ENCODE results near the gene NINJ2.
A peak's percentile ranks its signal among the peaks of the same experiment; 100 is the strongest.
"Not testable (repeated sequence)": the region's sequence is repeated elsewhere in the genome, so short reads cannot be mapped to it uniquely, and the experiment has no call there.

Gene NINJ2

GRCh38 chr12:583251-583869 lies 79.9 kb downstream of the NINJ2 start:
- DNase-seq = no peak

DNA sequence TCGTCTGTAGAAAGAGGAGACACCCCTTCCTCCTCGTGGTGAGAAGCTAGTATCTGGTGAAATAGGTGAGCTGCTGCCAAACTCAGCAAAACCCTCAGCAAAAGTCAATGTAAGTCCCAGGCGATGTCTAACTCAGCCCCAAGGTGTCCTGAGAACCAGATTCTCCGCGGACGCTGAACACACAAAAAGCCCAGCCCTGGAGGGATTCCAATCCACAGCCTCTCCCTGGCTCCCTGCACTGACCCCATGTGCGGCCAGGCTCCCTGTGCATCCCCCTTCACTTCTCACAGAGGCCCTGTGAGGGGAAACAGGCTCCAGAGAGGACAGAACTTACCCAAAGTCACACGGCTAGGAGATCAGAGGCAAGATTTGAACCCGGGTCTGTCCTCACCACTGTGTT lies 81.5 kb downstream of the NINJ2 start:
- no peak for DNase-seq

DNA sequence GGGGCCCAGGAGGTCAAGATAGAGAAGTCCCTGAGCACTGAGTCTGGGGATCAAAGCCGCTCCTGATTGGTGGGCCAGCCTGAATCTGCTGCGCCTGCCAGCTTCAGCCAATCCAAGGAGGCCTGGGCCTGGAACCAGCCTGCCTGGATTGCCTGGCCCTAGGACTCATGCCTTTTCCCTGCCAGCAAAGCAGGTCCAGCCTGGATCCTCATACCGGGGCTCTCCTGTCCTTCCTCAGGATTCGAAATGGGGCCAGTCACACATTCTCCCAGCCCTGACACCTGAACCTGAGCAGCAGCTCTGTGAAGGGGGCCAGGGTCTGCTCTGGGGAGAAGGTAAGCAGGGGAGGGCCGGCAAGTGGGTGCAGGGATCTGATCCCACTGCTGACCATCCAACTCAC lies 81.9 kb downstream of the NINJ2 start:
- DNase-seq = no peak

DNA sequence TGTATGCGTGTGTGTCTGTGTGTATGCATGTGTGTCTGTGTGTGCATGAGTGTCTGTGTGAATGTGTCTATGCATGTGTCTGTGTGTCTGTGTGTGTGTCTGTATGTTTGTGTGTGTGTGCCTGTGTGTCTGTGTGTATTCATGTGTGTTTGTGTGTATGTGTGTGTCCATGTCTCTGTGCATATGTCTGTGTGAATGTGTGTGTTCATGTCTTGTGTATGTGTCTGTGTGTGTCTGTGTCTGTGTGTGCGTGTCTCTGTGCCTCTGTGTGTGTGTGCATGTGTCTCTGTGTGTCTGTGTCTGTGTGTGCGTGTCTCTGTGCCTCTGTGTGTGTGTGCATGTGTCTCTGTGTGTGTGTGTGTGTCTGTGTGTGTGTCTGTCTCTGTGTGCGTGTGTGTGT lies 82.4 kb downstream of the NINJ2 start:
- DNase-seq = no peak

DNA sequence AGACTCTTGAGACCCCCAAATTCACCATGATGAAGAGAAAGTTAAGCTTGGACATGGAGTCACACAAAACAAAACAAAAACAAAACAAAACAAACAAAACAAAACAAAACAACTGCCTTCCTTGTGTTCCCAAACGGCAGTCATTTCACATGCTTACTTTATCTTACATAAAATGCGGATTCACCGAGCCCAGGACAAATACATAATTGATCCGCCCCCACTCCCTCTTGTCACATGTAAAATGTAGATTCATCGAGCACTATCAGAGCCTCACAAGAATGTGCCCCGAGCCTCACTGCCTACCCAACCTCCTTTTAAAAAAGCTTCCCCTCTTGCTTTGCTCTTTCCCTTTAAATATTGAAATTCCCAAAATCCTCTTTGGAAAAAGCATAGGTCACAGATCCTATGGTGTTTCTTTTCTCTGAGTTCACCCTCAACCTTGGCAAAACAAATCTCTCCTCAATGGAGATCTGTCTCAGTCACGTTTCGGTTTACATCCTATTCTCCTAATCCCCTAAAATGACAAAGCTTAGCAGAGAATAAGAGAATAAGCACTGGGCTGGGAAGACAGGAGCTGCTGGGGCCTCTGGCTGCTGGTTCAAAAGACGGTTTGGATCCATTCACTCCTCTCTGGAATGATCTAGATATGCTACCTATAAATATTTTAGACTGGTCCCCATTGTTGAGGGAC lies 83.7 kb downstream of the NINJ2 start:
- DNase-seq = no peak

DNA sequence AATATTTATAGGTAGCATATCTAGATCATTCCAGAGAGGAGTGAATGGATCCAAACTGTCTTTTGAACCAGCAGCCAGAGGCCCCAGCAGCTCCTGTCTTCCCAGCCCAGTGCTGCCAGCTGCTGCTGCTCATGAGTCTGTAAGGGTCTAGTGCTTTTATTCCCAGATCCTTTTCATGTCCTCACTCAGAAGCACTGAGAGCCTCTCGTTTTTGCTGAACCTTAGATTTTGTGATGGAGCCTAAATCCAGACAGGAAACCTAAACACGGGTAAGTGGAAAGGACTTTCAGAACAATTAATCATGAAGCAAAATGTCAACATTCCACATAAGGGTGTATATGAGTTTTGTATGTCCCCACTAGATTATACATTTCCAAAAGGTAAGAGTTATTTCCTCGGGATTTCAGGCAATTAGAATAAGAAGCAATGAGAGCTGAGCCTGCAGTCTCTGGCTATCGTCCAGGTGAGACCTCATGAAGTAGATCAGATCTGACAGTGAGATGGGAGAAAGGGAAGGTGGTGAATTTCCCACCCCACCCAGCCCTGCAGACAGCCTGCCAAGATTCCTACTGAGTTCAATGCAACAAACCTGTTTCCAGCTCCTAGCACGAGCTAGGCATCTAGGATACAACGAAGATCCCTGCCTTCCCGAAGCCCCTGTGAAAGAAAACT lies 84.4 kb downstream of the NINJ2 start:
- no peak for DNase-seq

DNA sequence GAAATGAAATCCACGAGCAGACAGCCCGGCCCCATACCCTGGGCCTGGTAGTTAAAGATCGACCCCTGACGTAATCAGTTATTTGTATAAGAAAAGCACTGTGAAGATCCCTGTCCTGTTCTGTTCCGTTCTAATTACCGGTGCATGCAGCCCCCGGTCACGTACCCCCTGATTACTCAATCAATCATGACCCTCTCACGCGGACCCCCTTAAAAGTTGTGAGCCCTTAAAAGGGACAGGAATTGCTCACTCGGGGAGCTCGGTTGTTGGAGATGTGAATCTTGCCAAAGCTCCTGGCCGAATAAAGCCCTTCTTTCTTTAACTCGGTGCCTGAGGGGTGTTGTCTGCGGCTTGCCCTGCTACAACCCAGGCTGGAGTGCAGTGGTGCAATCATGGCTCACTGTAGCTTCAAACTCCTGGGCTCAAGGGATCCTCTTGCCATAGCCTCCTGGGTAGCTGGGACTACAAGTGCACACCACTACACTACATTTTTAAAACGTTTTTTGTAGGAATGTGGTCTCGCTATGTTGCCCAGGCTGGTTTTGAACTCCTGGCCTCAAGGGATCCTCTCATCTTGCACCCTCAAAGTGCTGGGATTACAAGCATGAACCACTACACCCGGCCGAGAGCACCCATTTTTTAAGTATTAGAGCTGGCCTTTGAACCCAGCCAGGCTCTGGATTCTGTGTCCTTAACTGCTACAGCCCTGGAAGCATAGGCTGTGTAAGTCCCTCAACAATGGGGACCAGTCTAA lies 85.1 kb downstream of the NINJ2 start:
- DNase-seq = not testable (repeated sequence)

GRCh38 chr12:576615-577110 lies 86.6 kb downstream of the NINJ2 start:
- no peak for DNase-seq

DNA sequence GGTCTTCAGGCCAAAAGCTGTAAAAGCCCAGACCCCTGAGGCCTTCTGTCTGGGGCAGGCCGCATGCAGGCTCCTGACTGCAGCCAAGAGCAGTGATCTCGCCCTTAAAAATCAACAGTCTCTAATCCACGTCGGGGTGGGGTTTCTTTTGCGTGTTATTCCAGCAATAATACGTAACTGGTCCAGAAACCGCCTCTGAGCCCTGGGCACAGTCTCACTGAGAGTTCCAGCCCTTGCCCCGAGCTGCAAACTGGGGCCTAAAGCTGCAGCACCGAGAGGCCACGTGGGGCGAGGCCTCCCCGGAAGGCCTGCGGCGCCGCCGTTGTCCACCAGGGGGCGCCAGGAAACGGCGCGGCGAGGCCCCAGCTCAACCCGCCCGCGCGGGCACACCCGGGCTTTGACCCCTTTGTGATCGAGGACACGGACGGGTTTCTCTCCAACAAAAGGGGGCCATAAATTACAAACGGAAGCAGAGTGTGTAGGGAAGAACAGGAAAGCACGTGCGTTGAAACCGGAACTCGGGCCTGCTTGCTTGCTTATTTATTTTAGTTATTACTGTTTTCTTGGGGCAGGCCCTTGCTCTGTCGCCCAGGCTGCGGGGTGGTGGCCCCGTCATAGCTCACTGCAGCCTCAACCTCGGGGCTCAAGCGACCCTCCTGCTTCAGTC lies 87.2 kb downstream of the NINJ2 start:
- DNase-seq = peak; percentile 52

DNA sequence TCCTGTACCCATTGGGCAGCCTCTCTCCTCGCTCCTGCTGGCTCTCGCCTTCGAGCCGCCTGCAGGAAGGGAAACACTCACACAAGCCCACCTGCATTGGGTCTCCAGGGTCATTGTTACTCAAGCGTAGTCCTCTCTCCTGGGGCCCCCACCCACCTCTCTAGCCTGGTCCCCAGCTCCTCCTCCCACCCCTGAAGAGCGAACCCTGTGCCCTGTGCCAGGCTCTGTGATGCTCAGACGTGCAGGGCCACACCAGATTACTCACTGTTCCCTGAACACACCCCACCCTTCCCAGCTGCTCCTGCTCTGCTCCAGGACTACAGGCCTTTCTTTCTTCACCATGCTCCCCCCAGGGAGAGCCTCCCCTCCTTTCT lies 88.1 kb downstream of the NINJ2 start:
- DNase-seq = no peak

DNA sequence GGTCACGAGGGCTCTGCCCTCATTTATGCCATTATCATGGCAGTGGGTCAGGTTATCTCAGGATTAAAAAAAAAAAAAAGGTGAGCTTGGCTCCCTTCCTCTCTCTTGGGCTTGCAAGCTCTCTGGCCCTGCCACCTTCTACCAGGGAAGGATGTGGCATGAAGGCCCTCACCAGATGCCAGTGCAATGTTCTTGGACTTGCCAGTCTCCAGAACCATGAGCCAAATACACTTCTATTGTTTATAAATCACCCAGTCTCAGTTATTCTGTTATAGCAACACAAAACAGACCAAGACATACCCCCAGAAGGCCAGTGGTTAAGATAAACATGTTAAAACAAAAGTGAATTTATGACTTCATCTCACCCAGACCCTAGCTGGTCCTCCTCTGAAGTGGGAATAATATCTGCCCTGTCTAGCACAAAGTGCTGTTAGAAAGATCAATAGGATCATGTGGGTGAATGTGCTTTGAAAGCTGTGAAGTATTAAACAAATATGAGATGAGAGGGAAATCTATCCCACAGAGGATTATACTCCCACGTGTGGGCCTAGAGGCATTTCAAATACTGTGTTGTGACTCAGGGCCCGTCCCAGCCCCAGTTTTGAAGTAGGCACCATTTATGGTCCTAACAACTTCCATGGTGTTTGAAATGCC lies 88.6 kb downstream of the NINJ2 start:
- no peak for DNase-seq

DNA sequence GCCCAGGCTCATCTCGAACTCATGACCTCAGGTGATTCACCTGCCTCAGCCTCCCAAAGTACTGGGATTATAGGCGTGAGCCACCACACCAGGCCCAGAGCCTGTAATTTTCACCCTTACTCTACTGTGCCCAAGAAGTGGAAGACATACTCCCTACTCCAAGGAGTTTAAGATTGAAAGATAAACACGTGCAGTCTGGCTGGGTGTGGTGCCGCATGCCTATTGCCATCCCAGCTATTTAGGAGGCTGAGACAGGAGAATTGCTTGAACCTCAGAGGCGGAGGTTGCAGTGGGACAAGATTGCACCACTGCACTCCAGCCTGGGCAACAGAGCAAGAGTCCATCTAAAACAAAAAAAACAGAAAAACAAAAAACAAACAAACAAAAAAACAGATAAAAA lies 90.0 kb downstream of the NINJ2 start:
- no peak for DNase-seq

DNA sequence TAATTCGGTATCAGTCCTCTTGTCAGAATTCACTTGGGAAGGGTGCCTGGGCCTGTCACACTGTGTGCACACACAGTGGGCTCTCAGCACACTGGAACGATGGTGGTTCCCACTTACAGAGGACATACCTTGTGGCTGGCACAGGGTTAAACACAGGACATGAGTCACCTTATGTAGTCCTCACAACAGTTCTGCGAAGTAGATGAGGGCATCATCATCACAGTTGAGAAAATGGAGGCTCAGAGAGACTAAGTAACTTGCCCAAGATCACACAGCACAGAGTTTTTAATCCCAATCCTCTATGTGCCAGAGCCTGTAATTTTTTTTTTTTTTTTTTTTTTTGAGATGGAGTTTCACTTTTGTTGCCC lies 90.7 kb downstream of the NINJ2 start:
- no peak for DNase-seq

DNA sequence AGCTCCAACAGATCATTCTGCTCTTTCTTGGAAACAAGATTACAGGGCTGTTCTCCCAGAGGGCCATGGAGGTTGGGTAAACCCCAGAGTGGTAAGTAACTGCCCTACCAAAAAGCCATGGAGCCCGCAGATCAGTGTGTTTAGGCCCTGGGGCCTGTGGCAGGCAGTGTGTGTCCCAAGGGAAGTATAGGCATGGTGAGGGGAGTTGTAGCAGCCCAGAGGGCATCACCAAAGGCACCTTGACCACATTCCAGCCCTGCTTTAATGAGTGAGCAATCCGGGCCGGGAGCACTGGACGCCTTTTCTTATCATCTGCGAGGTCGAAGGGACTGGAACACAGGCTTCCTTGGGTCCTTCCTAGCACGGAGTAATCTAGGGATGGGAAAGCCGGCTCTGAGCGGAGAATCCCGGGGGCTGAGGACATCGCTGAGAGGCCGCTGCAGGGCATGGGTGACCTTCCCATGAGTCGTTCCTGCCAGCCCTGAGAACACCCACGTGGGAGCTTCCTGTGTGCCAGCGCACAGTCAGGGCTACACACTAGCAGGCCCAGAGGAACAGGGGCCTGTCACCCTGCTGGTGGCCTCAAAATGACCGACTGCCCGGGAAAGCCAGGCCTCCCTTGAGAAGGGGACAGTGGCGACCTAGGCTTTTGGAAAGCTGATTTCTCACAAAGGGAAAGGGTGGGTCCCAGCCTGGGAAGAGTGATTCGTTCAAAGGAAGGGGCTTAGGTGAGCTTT lies 91.3 kb downstream of the NINJ2 start:
- DNase-seq = no peak

GRCh38 chr12:570921-571794 lies 92.1 kb downstream of the NINJ2 start:
- DNase-seq = peak; percentile 66

DNA sequence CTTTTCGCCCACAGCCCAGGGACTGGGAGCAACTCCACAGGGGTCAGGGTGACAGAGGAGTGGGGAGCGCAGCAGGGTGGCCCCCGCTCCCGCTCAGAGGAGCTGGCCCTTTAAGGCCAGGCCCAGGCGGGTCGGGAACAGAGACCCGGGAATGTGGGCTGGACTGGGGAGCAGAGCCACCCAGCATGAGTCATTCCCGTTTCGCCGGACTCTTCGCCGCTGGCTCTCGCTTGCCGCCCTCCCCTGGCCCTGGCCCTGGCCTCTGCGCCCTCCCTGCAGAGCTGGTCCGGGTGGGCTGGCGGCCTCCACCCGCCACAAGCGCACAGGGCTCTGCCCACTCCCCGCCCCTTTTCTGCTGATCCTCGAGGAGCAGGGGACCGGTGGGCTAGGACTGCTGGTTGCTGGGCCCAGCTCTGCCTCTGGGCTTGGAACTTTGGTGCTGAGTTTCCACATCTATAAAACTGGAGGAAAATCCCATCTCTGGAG lies 92.8 kb downstream of the NINJ2 start:
- no peak for DNase-seq

DNA sequence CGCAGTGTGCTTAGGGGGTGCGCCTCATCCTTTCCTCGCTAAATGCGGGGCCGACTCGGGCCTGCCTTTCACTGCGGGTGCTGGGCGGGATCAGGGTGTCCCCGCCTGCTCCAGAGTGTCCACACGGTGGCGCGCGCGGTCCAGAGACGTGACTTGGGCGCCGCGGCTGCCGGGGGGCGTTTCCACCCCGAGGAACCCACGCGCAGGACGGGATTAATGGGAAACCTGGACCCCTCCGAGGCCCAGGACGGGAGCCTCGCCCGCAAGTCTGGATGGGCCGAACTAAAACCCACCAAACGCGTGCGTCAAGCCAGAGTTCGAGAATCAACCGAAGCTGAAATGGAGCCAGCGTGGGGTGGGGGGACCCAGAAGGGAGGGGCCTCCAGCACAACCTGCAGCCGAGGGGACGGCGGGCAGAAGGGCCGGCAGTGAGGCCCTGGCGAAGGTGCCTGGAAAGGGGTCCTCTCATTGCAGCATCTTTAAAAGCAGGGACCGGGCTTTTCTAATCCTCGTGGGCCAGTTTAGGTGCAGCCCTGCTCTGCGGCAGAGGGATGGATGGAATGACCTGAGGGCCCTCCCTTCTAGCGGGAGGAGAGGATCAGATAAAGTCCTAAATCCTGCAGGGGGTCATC lies 93.3 kb downstream of the NINJ2 start:
- DNase-seq = peak; percentile 46

DNA sequence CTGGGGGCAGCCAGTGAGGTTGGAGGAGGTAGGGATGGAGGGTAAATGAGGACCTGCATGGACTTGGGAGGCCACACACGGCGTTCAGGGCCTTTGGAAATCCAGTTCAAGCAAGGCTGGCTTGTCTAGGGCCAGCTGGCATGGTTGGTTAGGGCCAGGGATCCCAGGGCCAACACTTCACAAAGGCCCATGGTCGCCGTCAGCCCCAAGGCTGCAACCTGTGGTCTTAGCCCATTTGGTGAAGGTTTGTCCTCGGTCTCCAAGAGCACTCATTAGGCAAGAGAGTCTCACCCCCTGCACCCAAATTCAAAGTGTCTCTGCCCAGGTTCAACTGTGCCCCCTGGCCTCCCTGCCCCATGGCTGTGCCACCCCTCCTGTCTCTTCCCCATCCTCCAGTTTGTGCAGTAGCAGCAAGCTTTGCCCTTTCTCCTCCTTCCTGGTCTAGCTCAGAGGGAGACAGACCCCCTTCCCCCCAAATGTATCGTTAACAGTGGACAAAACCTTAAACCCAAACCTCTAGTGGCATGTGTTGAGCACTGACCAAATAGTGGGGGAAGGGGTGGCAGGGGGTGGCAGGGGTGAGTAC lies 94.1 kb downstream of the NINJ2 start:
- no peak for DNase-seq

DNA sequence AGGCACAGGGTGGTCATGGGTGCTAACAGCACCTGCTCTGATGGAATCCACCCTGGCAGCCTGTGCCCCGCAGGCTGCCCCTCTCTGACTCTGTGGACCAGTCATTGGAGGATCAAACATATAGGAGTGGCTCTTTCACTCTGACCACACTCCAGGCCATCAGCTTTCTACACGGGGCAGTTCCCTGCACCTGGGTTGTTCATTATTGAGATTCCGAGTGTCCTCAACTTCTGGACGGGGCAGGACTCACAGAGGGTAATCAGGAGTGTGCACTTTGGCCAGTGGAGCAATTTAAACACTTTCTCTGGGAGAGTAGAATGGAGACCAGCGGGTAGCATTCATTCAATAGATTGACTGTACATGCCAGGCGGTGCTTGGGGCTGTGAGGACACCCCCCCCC lies 94.8 kb downstream of the NINJ2 start:
- no peak for DNase-seq

All from NCI-H2029 (cell line).